ENCODE measurements around the gene METTL24.
"Not testable (repeated sequence)": the region's sequence is repeated elsewhere in the genome, so short reads cannot be mapped to it uniquely, and the experiment has no call there.

METTL24 gene

GRCh38 chr6:110359556-110359955, 1.4 kb upstream of the METTL24 start:
- DNase-seq = no peak

- no peak for DNase-seq
Measured at GRCh38 chr6:110358553-110359160, 508 bp upstream of the METTL24 start.

GRCh38 chr6:110357298-110357663, 868 bp downstream of the METTL24 start:
- no peak for DNase-seq

- no peak for DNase-seq
Measured at GRCh38 chr6:110356778-110357177, 1.4 kb downstream of the METTL24 start.

- DNase-seq = no peak
Measured at GRCh38 chr6:110355727-110356126, 2.4 kb downstream of the METTL24 start.

GRCh38 chr6:110355022-110355421, 3.1 kb downstream of the METTL24 start:
- DNase-seq = no peak

- no peak for DNase-seq
Measured at GRCh38 chr6:110354153-110354552, 4.0 kb downstream of the METTL24 start.

GRCh38 chr6:110353457-110354001, 4.6 kb downstream of the METTL24 start:
- DNase-seq = no peak

- no peak for DNase-seq
Measured at GRCh38 chr6:110352563-110353262, 5.4 kb downstream of the METTL24 start.

- DNase-seq = no peak
Measured at GRCh38 chr6:110351986-110352385, 6.2 kb downstream of the METTL24 start.

GRCh38 chr6:110351546-110351945, 6.6 kb downstream of the METTL24 start:
- DNase-seq = no peak

- DNase-seq = not testable (repeated sequence)
Measured at GRCh38 chr6:110350593-110350992, 7.6 kb downstream of the METTL24 start.

- no peak for DNase-seq
Measured at GRCh38 chr6:110348961-110349690, 9.0 kb downstream of the METTL24 start.

GRCh38 chr6:110345025-110345424, 13.1 kb downstream of the METTL24 start:
- no peak for DNase-seq

- no peak for DNase-seq
Measured at GRCh38 chr6:110342759-110343158, 15.4 kb downstream of the METTL24 start.

- no peak for DNase-seq
Measured at GRCh38 chr6:110341663-110342596, 16.2 kb downstream of the METTL24 start.

- no peak for DNase-seq
Measured at GRCh38 chr6:110341067-110341466, 17.1 kb downstream of the METTL24 start.

GRCh38 chr6:110340392-110340965, 17.7 kb downstream of the METTL24 start:
- DNase-seq = no peak

GRCh38 chr6:110338820-110339470, 19.2 kb downstream of the METTL24 start:
- no peak for DNase-seq

GRCh38 chr6:110337486-110337885, 20.7 kb downstream of the METTL24 start:
- DNase-seq = no peak

- no peak for DNase-seq
Measured at GRCh38 chr6:110334423-110335180, 23.5 kb downstream of the METTL24 start.

Measured in bone marrow (tissue), 2 donors.